ENCODE measurements around the gene AMFR.

Gene AMFR

DNA sequence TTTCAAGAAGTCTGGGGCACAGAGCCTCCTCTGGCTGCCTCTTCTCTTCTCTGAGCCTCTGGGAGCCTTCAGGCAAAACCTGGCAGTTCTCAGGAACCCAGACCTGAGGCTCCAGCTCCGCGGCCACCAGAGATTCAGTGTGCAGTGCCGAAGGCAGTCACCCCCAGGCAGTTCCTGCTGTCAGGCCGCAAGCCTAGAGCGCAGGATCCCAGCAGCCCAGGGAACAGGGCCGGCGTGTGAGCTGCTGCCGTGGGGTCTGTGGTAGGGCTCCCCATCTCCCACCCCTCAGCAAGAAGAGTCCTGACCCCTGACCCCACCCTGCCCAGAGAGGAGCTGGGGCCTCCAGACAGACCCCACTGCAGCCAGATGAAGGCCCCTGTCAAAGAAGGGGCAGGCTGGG lies 78.2 kb downstream of the AMFR start:
- no peak for DNase-seq (ENCODE audit: low read depth in 2 of 2)

DNA sequence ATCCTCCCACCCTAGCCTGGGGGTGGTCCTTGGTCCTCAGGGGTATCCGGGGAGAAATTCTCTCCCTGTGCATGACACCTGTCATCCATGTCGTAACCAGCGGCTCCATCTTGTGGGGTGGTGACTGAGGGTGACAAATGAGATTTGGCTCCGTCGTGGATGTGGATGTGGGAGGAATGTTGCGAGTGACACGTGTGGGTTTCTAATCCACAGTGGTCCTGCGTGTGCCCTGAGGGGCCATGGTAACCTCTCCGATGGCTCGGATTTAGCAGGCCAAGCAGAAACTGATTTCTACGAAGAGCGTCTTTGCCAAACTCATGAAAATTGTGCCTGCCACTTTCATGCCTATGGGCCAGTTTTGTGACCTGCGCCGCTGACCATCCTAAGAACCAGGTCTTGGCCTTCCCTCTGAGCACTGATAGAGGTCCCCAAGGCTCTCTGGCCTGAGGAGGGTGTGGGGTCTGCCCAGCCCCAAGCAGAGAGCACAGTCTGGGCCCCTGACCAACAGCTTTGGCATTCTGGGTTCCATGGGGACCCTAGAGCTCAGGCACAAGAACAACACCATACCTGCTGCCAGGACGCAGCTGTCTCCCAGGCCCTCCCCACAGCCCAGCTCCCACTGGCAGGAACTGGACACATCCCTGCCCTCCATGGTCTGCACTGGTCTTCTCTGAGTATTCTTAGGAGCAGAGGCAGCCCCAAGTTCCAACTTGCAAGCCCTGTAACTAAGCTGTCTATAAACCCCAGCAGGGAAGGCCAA lies 79.0 kb downstream of the AMFR start:
- no peak for DNase-seq (ENCODE audit: low read depth in 2 of 2)

DNA sequence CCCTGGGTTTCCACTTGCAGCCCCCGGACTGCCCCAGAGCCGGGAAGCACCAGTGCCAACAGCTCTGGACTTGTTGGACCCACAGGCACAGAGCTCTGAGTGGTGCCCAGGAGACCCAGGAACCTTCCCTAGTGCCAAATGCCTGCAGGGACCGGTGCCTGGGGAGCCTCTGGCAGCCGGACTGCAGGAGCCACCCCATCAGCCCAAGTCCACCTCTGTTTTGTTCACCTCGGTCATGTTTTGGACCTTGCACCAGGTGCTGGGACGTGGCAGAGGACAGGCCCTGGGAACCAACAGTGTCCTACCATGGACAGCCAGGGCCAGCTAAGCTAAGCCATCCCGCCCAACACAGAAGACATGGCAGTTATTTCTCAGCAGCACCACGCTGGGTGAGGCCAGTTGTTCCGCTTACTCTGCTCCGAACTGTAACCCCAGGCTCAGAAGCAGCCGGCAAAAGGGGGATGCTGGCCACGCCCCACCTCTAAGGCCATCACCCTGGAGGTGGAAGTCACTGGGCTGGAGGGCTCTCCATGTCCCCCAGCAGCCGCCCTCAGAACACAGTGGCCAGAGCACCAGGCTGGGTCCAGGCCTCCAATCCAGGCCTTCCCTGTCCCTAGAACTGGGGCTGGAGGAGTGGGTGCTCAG lies 79.8 kb downstream of the AMFR start:
- no peak for DNase-seq (ENCODE audit: low read depth in 2 of 2)

DNA sequence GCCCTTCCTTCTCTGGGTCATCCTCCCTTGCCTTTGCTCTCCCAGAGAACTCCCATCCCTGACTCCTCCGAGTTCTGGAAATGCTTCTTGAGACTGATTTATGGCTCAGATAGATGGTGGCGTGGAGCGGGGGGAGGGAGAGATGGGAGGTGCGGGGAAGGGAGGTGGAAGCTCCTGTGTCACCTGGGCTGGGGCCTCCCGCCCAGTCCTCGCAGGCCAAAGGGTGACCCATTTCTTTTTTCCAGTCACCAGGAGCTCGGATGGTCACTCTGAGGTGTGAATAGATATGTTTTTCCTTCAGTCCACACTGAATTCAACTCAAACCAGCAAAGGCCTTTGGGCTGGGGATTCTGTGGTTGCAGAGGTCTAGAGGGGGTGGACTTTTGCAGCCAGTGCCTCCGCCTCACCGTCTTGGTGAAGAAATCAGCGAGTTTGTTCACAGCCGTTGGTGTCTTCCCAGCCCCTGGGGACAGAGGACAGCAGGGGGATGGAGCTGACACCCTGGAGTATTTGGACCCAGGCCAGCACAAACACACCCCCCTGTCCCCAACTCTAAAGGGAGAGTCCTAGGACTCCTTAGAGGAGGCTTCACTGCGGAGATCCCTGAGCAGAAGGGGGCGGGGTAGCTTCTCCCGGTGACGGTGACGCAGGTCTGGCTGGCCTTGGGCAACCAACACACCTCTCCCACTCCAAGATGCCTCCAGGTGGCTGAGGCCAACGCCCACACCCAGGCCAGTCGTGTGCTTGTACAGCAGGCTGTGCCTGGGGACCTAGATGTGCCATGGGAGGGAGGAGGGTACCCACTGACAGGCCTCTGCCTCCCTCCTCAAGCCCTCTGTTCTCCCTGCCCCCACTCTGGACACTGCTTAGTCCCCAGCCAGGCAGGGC lies 80.6 kb downstream of the AMFR start:
- DNase-seq (ENCODE audit: low read depth in 2 of 2): no peak

DNA sequence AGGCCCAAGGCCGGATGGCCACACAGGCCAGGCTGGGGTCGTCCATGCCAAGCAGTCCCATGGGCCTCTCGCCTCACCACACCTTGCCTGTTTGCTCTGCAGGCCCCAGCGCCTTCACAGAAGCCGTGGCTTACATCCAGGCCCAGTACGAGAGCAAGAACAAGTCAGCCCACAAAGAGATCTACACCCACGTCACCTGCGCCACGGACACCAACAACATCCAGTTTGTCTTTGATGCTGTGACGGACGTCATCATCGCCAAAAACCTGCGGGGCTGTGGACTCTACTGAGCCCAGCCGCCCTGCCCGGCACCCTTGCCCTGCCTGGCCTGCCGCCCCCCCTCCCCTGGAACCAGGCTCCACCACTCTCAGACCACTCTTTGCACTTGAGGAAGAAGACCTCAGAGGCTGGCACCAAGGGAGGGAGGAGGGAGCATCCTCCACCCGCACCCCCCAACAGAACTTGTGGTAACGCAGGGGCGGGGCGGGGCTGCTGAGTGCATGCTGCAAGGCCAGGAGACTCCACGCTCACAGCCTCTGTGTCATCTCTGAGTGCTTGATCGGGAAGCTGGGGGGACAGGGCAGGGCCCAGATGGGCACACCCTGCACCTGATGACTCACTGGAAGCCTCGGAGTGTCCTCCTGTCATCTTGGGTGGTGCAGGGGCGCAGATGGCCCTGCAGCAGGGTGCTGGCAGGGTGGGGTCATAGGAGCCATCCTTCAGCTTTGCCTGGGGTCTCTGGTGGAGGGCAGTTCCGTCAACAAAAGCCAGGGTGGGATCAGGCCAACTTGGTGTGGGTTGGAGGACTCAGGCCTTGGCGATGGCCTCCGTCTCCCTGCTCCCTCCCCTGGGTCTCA lies 81.5 kb downstream of the AMFR start:
- no peak for DNase-seq (ENCODE audit: low read depth in 2 of 2)

DNA sequence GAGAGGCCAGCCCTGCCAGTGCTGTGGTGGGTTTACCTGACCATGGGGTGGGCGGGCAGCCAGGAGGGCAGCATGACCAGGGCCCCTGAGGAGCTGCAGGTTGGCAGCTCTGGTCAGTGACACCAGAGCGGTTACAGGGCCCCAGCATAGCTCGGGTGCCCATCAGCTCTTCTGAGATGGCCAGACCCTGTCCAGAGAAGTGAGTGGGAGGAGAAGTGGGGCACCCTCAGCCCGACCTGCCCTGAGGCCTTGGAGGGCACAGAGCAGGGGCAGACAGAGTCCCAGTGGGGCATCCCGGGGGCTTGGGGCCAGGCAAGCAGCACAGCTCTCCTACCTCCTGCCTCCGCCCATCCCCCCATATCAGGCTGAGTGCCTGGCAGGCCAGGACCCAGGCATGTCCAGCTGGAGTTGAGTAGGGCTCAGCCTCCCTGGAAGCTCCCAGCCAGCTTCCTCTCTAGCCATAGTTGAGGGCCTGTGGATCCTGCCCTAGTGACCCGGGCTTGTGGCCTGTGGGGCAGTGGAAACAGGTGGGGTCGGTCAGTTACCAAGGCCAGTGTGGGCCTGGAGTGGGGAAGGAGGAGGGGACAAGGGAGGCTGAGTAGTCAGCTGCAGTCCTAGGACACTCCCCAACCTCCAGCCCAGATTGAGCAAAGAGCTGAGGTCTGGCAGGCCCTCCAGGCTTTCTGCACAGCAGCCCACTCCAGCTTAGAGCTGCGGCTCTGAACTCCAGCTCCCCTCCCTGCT lies 83.5 kb downstream of the AMFR start:
- no peak for DNase-seq (ENCODE audit: low read depth in 2 of 2)

DNA sequence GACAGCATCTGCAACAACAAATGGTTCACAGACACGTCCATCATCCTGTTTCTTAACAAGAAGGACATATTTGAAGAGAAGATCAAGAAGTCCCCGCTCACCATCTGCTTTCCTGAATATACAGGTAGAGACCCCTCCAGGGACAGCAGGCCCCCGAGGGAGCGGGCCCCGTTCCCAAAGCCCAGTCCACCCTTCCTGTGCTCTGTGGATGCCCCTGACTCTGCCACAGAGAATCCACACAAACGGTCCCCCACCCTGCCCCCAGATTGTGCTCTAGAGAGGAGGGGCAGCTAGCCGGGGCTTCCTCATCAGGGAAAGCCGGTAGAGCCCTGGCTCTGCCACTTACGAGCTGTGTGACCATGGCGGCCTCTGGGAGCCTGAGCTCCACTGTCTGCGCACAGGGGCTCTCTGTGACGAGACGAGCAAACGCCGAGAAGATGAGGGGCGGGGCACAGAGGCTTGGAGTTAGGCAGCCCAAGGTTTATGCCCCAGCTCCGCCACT lies 84.4 kb downstream of the AMFR start:
- DNase-seq (ENCODE audit: low read depth in 2 of 2): no peak

DNA sequence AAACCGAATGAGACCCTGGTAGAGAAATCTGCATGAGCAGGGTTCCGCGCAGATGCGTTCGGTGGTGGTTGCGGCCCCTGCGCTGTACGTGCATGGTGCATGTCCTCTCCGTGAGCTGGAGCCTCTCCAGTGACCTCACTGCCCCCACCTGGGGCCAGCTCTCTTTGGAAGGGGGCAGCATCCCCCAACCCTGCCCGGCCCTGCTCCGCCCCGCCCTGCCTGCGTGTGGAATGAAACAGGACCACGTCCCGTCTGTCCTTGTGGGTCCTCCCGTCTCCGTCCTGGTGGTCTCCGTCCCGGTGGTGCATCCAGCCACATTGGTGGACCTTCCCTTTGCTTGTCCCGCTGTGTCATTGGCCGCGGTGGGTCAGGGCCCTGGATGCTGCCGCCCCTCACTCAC lies 84.9 kb downstream of the AMFR start:
- DNase-seq (ENCODE audit: low read depth in 2 of 2): no peak

DNA sequence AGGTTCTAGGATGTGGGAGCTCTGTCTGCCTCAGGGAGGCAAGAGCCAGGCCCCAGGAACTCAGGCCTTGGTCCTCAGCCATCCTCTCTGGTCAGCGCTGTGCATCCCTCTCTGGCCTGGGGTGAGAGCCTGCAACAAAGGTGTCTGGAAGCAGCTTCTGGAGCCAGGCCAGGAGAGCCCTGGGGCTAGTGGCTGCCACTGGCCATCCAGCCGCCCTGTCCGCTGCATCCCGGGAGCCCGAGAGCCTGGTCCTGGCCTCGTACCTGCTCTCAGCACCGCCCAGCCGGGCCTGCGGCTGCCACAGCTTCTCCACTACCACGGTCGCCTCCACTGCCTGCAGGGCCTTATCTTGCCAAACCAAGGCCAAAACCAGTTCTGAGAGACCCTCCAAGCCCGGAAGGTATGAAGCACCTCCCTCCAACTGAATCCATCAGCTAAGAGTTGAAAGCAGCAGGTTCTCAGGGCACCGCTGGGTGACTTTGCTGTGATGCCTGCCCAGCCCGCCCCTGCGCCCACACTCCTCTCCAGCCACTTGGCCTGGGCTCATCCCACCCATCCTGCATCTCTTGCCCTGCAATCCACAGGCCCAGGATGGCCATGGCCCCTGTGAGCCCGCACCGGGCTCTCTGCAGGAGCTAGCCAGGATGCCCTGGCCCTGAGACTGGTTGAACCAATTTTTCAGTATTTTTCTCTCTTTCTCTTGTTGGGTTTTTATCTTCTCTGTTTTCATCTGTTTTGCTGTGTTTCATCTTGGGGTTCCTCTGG lies 85.7 kb downstream of the AMFR start:
- no peak for DNase-seq (ENCODE audit: low read depth in 2 of 2)

DNA sequence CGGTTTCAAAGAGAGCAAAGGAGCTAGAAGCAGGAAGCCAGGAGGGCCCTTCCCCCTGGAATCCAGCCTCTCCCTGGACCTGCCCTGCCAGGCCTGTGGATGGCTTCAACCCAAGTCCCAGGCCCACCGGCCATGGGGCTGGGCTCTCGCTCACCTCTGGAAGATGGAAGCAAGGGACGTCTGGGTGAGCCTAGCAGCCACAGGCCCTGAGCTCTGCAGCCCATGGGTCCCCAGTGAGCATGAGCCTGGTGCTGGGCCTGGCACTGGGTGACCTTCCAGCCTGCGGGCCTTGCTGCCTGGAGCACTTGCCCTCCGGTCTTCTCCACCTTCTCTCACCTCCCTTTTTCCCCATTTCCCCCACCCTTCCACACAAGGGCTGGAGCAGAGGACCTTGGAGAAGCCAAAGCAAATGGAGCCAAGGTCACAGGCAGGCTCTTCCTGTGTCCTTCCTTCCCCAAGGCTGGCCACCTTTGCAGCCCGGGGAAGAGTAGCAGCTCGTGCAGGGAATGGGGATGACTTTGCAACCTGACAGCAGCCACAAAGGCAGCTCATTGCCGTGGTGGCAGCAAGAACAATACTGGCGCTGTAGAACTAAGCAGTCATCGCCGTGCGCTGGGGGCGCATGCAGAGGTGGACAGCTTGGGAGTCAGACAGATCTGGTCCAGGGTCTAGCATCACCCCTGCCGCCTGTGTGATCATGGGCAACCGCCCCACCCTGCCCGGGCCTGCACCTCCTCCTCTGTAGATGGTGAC lies 86.6 kb downstream of the AMFR start:
- no peak for DNase-seq (ENCODE audit: low read depth in 2 of 2)

DNA sequence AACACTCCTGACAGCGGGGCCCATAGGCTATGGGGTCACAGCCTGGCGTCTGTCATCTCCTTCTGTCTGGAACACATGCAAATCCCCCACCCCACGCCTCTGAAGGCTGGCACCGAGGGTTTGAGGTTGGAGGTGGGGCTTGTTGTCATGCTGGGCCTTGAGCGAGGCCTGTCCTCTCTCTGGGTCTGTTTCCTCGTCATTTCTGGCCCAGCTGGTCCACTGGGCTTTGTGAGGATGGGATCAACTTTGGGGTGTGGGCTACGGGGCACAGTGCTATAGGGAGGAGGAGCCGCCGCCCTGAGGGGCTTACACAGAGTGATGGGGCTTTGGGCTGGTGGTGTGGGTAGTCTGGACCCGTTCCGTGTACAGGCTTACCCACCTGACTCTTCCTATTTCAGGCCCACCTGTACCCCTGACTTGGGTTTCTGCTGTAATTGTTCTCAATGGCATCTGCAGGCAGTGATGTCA lies 87.5 kb downstream of the AMFR start:
- no peak for DNase-seq (ENCODE audit: low read depth in 2 of 2)

DNA sequence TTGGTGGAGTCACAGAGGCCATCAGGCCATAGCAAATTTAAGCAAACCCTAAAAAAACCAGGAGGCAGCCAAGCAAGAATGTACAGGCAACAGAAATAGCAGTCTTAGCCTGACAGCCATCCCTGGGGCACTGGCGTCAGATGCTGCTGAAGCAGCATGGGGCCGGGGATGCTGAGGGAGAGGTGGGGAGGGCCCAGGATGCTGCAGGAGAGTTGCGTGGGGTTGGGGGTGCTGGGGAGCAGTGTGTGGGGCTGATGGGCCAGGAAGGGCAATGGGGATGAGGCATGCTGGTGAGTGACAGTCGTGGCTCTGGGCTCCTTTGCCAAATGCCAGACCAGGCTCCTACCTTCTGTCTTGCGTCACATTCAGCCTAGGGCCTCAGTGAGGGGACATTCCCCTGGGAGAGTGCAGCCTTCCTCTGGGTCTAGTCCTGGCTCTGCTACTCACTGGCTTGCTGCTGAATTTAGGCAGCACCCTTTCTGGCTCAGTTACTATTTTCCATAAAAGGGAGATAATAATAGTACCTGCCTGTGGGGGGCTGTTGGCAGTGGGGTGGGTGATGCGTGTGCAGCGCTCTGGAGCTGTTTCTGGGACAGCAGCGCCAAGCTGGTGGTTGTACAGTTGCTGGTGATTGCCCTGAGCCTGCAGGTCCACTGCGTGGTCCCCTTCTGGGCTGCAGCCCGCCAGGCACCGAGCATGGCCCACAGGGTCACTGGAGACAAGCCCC lies 88.1 kb downstream of the AMFR start:
- no peak for DNase-seq (ENCODE audit: low read depth in 2 of 2)

DNA sequence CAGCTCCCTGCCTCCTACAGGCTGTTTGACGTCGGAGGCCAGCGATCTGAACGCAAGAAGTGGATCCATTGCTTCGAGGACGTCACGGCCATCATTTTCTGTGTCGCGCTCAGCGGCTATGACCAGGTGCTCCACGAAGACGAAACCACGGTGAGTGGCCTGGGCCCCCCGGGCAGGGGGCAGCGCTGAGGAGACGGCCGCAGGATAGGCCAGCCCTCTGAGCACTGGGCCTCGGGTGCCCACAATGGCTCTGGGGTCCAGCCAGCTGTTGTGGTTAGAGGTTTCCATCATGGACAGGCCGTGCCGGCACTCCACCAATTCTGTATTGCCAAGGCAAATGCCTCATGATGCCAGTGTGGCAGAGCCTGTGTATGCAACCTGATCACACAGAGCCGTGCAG lies 88.6 kb downstream of the AMFR start:
- no peak for DNase-seq (ENCODE audit: low read depth in 2 of 2)

DNA sequence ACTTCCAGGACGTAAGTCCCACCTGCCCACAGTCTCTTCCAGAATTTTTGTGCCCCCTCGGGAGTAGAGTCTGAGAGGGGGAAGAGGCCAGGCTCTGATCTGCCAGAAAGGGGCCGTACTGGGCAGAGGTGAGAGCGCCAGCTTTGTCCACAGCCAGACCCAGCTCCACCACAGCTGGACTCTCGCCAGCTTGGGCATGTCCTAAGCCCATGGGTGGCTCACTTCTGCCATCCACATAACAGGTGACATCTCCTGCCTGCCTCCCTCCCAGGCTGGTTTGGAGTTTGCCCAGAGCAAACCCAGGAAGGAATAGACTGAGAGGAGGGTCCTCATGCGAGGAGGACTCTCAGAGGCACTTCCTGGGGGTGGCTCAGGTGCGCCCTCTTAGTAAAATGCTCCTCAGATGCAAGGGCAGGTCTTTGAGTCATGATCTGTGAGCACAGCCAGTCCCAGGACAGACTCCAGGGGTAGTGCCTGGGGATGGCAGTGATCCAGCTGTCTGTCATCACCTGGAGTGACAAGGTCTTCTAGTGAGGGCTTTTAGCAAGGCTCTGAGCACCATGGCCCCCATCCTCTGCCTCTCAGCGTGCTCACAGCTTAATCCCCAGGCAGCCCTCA lies 89.2 kb downstream of the AMFR start:
- no peak for DNase-seq (ENCODE audit: low read depth in 2 of 2)

DNA sequence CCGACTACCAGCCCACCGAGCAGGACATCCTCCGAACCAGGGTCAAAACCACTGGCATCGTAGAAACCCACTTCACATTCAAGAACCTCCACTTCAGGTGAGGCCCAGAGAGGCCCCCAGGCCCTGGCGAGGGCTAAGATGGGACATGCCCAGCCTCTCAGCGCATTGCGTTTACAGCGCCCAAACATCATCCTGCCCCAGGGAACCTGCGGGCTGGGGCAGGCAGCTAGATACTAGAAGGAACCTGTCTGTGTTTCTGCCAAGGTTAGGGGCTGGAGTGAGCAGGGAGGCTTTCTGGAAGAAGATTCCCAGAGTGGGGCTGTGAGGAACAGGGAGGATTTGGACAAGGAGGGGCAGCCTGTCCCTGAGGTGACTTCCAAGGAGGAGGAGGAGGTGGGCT lies 90.6 kb downstream of the AMFR start:
- no peak for DNase-seq (ENCODE audit: low read depth in 2 of 2)

DNA sequence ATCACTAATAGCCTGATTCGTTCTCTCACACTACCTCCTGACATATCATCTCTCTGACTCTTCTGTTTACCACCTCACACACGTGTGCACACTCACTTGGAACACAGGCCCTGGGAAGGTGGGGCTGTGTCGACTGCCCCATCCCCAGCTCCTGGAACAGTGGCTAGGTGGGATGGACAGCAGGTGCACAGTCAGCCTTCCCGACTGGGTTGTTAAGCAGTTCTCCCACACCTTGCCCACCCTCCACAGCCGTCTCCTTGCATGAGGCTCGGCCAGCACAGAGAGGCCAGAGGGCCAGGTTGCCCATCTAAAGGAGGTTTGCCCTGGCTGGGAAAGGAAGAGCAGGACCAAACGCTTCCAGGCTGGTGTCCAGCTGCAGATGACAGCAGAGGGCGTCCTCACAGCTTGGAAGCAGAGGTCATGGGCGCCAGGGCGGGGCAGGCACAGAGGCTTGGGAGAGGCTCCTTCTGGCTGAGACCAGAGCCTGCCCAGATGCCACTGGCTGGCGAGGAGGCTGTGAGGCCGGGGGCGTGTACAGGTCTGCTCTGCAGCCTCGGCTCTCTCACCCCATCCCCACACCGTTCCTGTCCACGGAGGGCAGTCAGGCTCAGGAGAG lies 92.8 kb downstream of the AMFR start:
- no peak for DNase-seq (ENCODE audit: low read depth in 2 of 2)

DNA sequence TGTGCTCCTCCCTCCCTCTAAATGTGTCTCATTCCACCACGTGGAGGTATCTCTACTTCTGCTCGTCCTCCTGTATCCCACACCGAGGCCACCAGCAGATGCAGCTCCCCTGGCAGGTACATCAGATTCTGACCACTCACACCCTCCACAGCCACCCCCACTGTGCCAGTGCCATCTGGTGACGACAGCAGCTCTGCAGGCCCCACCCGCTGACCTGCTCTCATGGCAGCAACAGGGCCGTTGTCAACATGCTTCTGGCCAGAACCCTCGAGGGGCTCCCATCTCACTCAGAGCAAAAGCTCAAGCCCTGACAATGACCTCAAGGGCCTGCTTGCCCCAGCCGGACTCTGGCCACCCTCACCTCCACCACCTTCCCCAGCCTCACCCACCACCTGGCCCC lies 93.4 kb downstream of the AMFR start:
- DNase-seq (ENCODE audit: low read depth in 2 of 2): no peak

DNA sequence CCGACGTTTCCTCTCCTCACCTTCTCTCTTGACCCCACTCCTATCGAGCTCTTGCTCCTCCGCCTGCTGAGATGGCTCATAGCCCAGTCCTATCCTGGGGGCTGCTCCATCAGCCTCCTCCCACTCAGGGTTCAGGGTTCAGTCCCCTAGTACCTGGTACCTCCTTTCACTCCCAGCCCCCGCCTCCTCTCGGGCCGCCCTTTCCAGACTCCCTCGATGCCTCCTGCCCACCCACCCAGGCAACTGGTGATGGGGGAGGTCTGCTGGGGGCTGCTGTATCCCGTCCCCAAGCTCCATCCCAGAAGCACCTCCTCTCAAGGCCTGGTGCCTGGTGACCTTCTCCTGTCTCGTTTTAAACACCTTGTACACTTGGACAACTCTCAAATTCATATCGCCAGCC lies 93.9 kb downstream of the AMFR start:
- DNase-seq (ENCODE audit: low read depth in 2 of 2): no peak

Data from stimulated activated CD8-positive, alpha-beta memory T cell treated with anti-CD3 and anti-CD28 coated beads, Interleukin-2, amount 100 ng/mL, for 1 hour (primary cell).